ENCODE results near the gene CRADD.

CRADD gene

GRCh38 chr12:93756288-93756687, 79.1 kb downstream of the CRADD start:
- no CpG with 5 or more reads among the region's 2 CpGs for WGBS (ENCODE audit: insufficient coverage, insufficient read length)
- DNase-seq (ENCODE audit: low read depth, low spot score): no peak
- Histone ChIP-seq H3K27me3 (ENCODE audit: control insufficient read depth, insufficient read depth, low read length) (no peaks in the 10 kb centered on the region), H3K27ac (ENCODE audit: low read length) (no peak overlapping the region), H3K36me3 (ENCODE audit: control insufficient read depth, insufficient read depth, low read length) (no peaks in the 10 kb centered on the region), H3K9me3 (ENCODE audit: control insufficient read depth, insufficient read depth, low read length) (no peaks in the 10 kb centered on the region), H3K4me3 (ENCODE audit: low read length) (no peak overlapping the region), H3K4me1 (ENCODE audit: control insufficient read depth, insufficient read depth, low read length) (no peaks in the 10 kb centered on the region)

- Histone ChIP-seq H3K9me3 (ENCODE audit: control insufficient read depth, insufficient read depth, low read length) (no peaks in the 10 kb centered on the region), H3K36me3 (ENCODE audit: control insufficient read depth, insufficient read depth, low read length) (no peaks in the 10 kb centered on the region), H3K4me1 (ENCODE audit: control insufficient read depth, insufficient read depth, low read length) (0 out of 2 replicates have a peak, but pooled peaks cover 2% of the 10 kb centered on the region), H3K4me3 (ENCODE audit: low read length) (no peak overlapping the region), H3K27me3 (ENCODE audit: control insufficient read depth, insufficient read depth, low read length) (no peaks in the 10 kb centered on the region), H3K27ac (ENCODE audit: low read length) (no peak overlapping the region)
- WGBS (ENCODE audit: insufficient coverage, insufficient read length): no CpG with 5 or more reads among the region's 1 CpG
- no peak for DNase-seq (ENCODE audit: low read depth, low spot score)
These were observed 80.9 kb downstream of the CRADD start for GRCh38 chr12:93757792-93758694.

DNA sequence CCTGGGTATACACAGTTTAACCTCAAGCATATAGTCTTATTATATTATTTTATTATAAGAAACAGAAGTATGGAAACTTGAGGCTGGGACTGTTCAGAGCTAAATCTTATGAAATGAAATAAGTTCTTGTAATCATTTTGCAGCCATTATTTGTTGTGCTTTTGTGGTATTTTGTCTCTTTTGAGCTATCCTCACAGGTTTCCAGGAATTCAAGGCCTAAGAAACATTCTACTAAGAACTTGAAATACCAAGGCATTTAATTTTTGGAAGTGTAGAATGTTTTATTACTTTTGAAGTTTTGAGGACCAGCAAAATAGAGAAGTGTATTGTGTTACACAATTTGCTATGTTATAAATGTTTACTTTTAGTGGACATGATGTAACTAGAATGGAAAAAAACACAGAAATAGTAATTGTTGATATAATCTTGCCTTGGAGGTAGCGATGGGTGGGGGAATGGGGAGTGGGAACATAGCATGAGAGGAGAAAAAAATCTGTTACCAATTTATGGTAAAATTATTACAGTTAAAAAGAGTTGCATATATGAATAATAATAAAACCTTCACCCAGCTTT, 81.7 kb downstream of the CRADD start:
- Histone ChIP-seq H3K36me3 (ENCODE audit: control insufficient read depth, insufficient read depth, low read length) (no peaks in the 10 kb centered on the region), H3K27ac (ENCODE audit: low read length) (no peak overlapping the region), H3K4me1 (ENCODE audit: control insufficient read depth, insufficient read depth, low read length) (0 out of 2 replicates have a peak, but pooled peaks cover 3% of the 10 kb centered on the region), H3K4me3 (ENCODE audit: low read length) (no peak overlapping the region), H3K9me3 (ENCODE audit: control insufficient read depth, insufficient read depth, low read length) (no peaks in the 10 kb centered on the region), H3K27me3 (ENCODE audit: control insufficient read depth, insufficient read depth, low read length) (no peaks in the 10 kb centered on the region)
- DNase-seq (ENCODE audit: low read depth, low spot score): no peak
- no CpG with 5 or more reads among the region's 1 CpG for WGBS (ENCODE audit: insufficient coverage, insufficient read length)

- H3K27me3 ChIP-seq (ENCODE audit: control insufficient read depth, insufficient read depth, low read length): no peaks in the 10 kb centered on the region
- no peaks in the 10 kb centered on the region for H3K9me3 ChIP-seq (ENCODE audit: control insufficient read depth, insufficient read depth, low read length)
- no peak overlapping the region for H3K4me3 ChIP-seq (ENCODE audit: low read length)
- no peak for DNase-seq (ENCODE audit: low read depth, low spot score)
- H3K4me1 ChIP-seq (ENCODE audit: control insufficient read depth, insufficient read depth, low read length): 0 out of 2 replicates have a peak, but pooled peaks cover 3% of the 10 kb centered on the region
- H3K27ac ChIP-seq (ENCODE audit: low read length): no peak overlapping the region
- H3K36me3 ChIP-seq (ENCODE audit: control insufficient read depth, insufficient read depth, low read length): no peaks in the 10 kb centered on the region
- no CpG with 5 or more reads among the region's 2 CpGs for WGBS (ENCODE audit: insufficient coverage, insufficient read length)
These were observed 82.4 kb downstream of the CRADD start for GRCh38 chr12:93759512-93760081.

GRCh38 chr12:93760275-93760875, 83.2 kb downstream of the CRADD start:
- WGBS (ENCODE audit: insufficient coverage, insufficient read length): no CpG with 5 or more reads among the region's 3 CpGs
- Histone ChIP-seq H3K27me3 (ENCODE audit: control insufficient read depth, insufficient read depth, low read length) (no peaks in the 10 kb centered on the region), H3K4me3 (ENCODE audit: low read length) (no peak overlapping the region), H3K4me1 (ENCODE audit: control insufficient read depth, insufficient read depth, low read length) (0 out of 2 replicates have a peak, but pooled peaks cover 3% of the 10 kb centered on the region), H3K9me3 (ENCODE audit: control insufficient read depth, insufficient read depth, low read length) (no peaks in the 10 kb centered on the region), H3K27ac (ENCODE audit: low read length) (no peak overlapping the region), H3K36me3 (ENCODE audit: control insufficient read depth, insufficient read depth, low read length) (no peaks in the 10 kb centered on the region)
- DNase-seq (ENCODE audit: low read depth, low spot score): no peak

DNA sequence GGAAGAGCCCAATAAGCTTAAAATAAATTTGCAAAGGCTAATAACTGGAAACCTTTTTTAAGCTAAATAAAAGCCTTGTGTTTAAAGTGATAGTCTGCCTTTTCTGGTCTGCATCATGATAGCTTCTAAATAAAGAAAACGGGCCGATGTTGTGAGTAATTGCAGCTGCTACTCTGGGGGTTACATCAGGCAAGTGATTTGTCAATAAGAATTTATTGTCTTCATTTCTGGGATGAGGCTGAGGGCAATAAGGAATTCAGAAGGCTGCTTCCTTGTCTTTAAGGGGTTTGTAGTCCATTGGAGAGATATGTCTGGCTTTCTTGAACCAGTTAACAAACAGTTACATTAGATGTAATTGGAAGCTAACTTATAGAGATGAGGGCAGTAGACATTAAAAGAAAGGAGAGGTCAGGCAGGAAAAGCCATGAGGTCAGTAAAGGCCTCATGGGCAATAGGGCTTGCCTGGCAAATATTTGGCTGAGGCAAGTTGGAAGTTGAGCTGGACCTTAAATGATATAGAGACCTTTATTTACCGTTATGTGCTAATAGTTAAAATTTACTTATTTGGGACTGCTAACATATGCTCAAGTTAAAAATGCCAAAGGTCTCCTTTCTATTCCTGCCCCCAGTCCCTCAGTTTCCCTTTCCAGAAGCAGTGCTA, 85.0 kb downstream of the CRADD start:
- H3K4me1 ChIP-seq (ENCODE audit: control insufficient read depth, insufficient read depth, low read length): 0 out of 2 replicates have a peak, but pooled peaks cover 3% of the 10 kb centered on the region
- WGBS (ENCODE audit: insufficient coverage, insufficient read length): no CpG with 5 or more reads among the region's 3 CpGs
- no peaks in the 10 kb centered on the region for H3K36me3 ChIP-seq (ENCODE audit: control insufficient read depth, insufficient read depth, low read length)
- H3K27me3 ChIP-seq (ENCODE audit: control insufficient read depth, insufficient read depth, low read length): no peaks in the 10 kb centered on the region
- H3K27ac ChIP-seq (ENCODE audit: low read length): no peak overlapping the region
- H3K9me3 ChIP-seq (ENCODE audit: control insufficient read depth, insufficient read depth, low read length): no peaks in the 10 kb centered on the region
- no peak for DNase-seq (ENCODE audit: low read depth, low spot score)
- no peak overlapping the region for H3K4me3 ChIP-seq (ENCODE audit: low read length)

DNA sequence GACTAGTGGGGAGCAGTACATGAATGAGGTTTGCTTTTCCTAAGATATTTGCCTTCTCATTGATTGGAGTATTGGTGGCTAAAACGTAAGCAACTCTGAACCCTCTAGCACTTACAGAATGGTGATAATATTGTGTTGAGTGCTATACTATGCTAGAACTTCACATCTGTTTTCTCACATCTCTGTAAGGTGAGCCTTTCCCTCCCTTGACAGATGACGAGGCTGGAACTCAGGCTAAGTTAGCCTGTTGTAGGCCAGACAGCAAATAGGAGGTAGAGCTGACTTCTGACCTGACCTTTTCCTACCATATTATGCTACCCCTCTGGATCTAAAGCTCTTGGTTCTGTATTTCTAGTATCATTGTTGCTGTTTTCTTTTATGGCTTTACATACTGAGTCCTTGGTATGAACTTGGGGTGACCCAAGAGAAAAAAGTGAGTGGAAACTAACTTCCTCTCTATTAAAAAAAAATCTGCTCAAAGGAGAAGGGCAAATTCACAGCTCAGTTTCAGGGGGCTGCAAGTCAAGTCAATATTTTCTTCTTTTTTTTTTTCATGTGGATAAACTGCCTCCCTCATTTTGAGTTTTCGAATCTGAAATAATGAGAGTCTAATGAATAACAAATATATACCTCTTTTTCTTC, 85.9 kb downstream of the CRADD start:
- no peak for DNase-seq (ENCODE audit: low read depth, low spot score)
- Histone ChIP-seq H3K27me3 (ENCODE audit: control insufficient read depth, insufficient read depth, low read length) (no peaks in the 10 kb centered on the region), H3K9me3 (ENCODE audit: control insufficient read depth, insufficient read depth, low read length) (no peaks in the 10 kb centered on the region), H3K36me3 (ENCODE audit: control insufficient read depth, insufficient read depth, low read length) (no peaks in the 10 kb centered on the region), H3K4me3 (ENCODE audit: low read length) (no peak overlapping the region), H3K4me1 (ENCODE audit: control insufficient read depth, insufficient read depth, low read length) (0 out of 2 replicates have a peak, but pooled peaks cover 3% of the 10 kb centered on the region), H3K27ac (ENCODE audit: low read length) (no peak overlapping the region)
- WGBS (ENCODE audit: insufficient coverage, insufficient read length): no CpG with 5 or more reads among the region's 3 CpGs

GRCh38 chr12:93763746-93764147, 86.6 kb downstream of the CRADD start:
- H3K9me3 ChIP-seq (ENCODE audit: control insufficient read depth, insufficient read depth, low read length): no peaks in the 10 kb centered on the region
- no peak overlapping the region for H3K4me3 ChIP-seq (ENCODE audit: low read length)
- no peak overlapping the region for H3K27ac ChIP-seq (ENCODE audit: low read length)
- no peak for DNase-seq (ENCODE audit: low read depth, low spot score)
- 0 out of 2 replicates have a peak, but pooled peaks cover 3% of the 10 kb centered on the region for H3K4me1 ChIP-seq (ENCODE audit: control insufficient read depth, insufficient read depth, low read length)
- no peaks in the 10 kb centered on the region for H3K27me3 ChIP-seq (ENCODE audit: control insufficient read depth, insufficient read depth, low read length)
- WGBS (ENCODE audit: insufficient coverage, insufficient read length): no CpG with 5 or more reads among the region's 3 CpGs
- H3K36me3 ChIP-seq (ENCODE audit: control insufficient read depth, insufficient read depth, low read length): no peaks in the 10 kb centered on the region

GRCh38 chr12:93766371-93766770, 89.2 kb downstream of the CRADD start:
- no peak for DNase-seq (ENCODE audit: low read depth, low spot score)
- no peaks in the 10 kb centered on the region for H3K36me3 ChIP-seq (ENCODE audit: control insufficient read depth, insufficient read depth, low read length)
- H3K9me3 ChIP-seq (ENCODE audit: control insufficient read depth, insufficient read depth, low read length): no peaks in the 10 kb centered on the region
- H3K27ac ChIP-seq (ENCODE audit: low read length): no peak overlapping the region
- H3K4me3 ChIP-seq (ENCODE audit: low read length): no peak overlapping the region
- 0 out of 2 replicates have a peak, but pooled peaks cover 3% of the 10 kb centered on the region for H3K4me1 ChIP-seq (ENCODE audit: control insufficient read depth, insufficient read depth, low read length)
- no peaks in the 10 kb centered on the region for H3K27me3 ChIP-seq (ENCODE audit: control insufficient read depth, insufficient read depth, low read length)
- no CpG with 5 or more reads among the region's 2 CpGs for WGBS (ENCODE audit: insufficient coverage, insufficient read length)
